ENCODE data around the gene ORMDL3.
A peak's percentile ranks its signal among the peaks of the same experiment; 100 is the strongest.
"Not testable (repeated sequence)": the region's sequence is repeated elsewhere in the genome, so short reads cannot be mapped to it uniquely, and the experiment has no call there.

Gene ORMDL3

GRCh38 chr17:39923836-39924690, 3.3 kb downstream of the ORMDL3 start:
- no peak for DNase-seq

- no peak for DNase-seq
Measured at GRCh38 chr17:39923230-39923629, 4.2 kb downstream of the ORMDL3 start.

- no peak for DNase-seq
Measured at GRCh38 chr17:39922006-39922405, 5.4 kb downstream of the ORMDL3 start.

- peak; percentile 15 for DNase-seq
Measured at GRCh38 chr17:39921323-39921722, 6.1 kb downstream of the ORMDL3 start.

GRCh38 chr17:39920218-39921210, 6.9 kb downstream of the ORMDL3 start:
- peak; percentile 55 for DNase-seq

- DNase-seq: no peak
Measured at GRCh38 chr17:39919087-39919683, 8.2 kb downstream of the ORMDL3 start.

GRCh38 chr17:39916918-39917317, 10.5 kb downstream of the ORMDL3 start:
- DNase-seq: no peak

GRCh38 chr17:39915559-39915958, 11.8 kb downstream of the ORMDL3 start:
- DNase-seq: no peak

GRCh38 chr17:39913989-39914388, 13.4 kb downstream of the ORMDL3 start:
- no peak for DNase-seq

- DNase-seq: no peak
Measured at GRCh38 chr17:39908789-39909352, 18.5 kb downstream of the ORMDL3 start.

GRCh38 chr17:39904990-39905288, 22.5 kb downstream of the ORMDL3 start:
- no peak for DNase-seq

- no peak for DNase-seq
Measured at GRCh38 chr17:39903158-39903884, 24.1 kb downstream of the ORMDL3 start.

GRCh38 chr17:39902027-39902426, 25.4 kb downstream of the ORMDL3 start:
- DNase-seq: not testable (repeated sequence)

GRCh38 chr17:39899215-39899614, 28.2 kb downstream of the ORMDL3 start:
- DNase-seq: no peak

- no peak for DNase-seq
Measured at GRCh38 chr17:39898088-39898487, 29.3 kb downstream of the ORMDL3 start.

- no peak for DNase-seq
Measured at GRCh38 chr17:39894681-39895376, 32.6 kb downstream of the ORMDL3 start.

- no peak for DNase-seq
Measured at GRCh38 chr17:39889200-39889599, 38.2 kb downstream of the ORMDL3 start.

GRCh38 chr17:39887078-39887477, 40.3 kb downstream of the ORMDL3 start:
- DNase-seq: no peak

- not testable (repeated sequence) for DNase-seq
Measured at GRCh38 chr17:39886102-39886501, 41.3 kb downstream of the ORMDL3 start.

- DNase-seq: no peak
Measured at GRCh38 chr17:39872751-39873150, 54.6 kb downstream of the ORMDL3 start.

- no peak for DNase-seq
Measured at GRCh38 chr17:39871801-39872200, 55.6 kb downstream of the ORMDL3 start.

Measured in CD4-positive, alpha-beta T cell treated with Interleukin-12 subunit alpha and Interleukin-12 subunit beta, for 1 hour (primary cell).